HepG2 (cell line): ENCODE results near the gene CLDN3. TPM values are rescaled to one million over a fixed set of nuclear protein-coding genes. Genes with fewer than 3 reads are reported as not detected.
A peak's percentile ranks its signal among the peaks of the same experiment; 100 is the strongest.

Source experiments
- CBX1 ChIP-seq: IDR thresholded peaks from one replicate; pipeline ENCODE4 v1.6.1; 2016; ENCODE audit warnings: antibody characterized with exemption, low read depth
- CBX2 ChIP-seq, 2 experiments: fragments of 200-600 bp in 1 of 2; sonication (generic); formaldehyde crosslinking in 1 of 2; IDR thresholded peaks; 2 replicates each; pipeline versions ENCODE4 v1.7.0 to v1.8.1; 2018 to 2022; ENCODE audit warnings: low read depth in 2 of 2, low read length in 1 of 2, mild to moderate bottlenecking in 1 of 2, missing genetic modification reagents in 1 of 2
- CERS6 ChIP-seq: sonication (generic); formaldehyde crosslinking; IDR thresholded peaks from 2 replicates; pipeline ENCODE4 v1.5.0; 2020; ENCODE audit warnings: missing genetic modification reagents
- FUBP1 ChIP-seq: sonication (generic); formaldehyde crosslinking; IDR thresholded peaks from 2 replicates; pipeline ENCODE4 v1.5.1; 2020; ENCODE audit warnings: missing genetic modification reagents, mild to moderate bottlenecking, borderline replicate concordance
- HMGXB3 ChIP-seq: sonication (generic); formaldehyde crosslinking; IDR thresholded peaks from 2 replicates; pipeline ENCODE4 v1.4.0; 2020; ENCODE audit warnings: missing genetic modification reagents, borderline replicate concordance
- KLF12 ChIP-seq: sonication (generic); formaldehyde crosslinking; IDR thresholded peaks from 2 replicates; pipeline ENCODE4 v1.4.0; 2020; ENCODE audit warnings: missing genetic modification reagents, borderline replicate concordance
- NPAS2 ChIP-seq: sonication (generic); formaldehyde crosslinking; IDR thresholded peaks from 2 replicates; pipeline ENCODE4 v1.8.0; 2022; ENCODE audit warnings: mild to moderate bottlenecking, missing genetic modification reagents, borderline replicate concordance
- SNRNP70 ChIP-seq: fragments of 200-400 bp; formaldehyde crosslinking; IDR thresholded peaks from 2 replicates; pipeline ENCODE4 v1.6.1; 2017; ENCODE audit warnings: mild to moderate bottlenecking, low read depth, low read length, moderate library complexity
- YEATS4 ChIP-seq: sonication (generic); formaldehyde crosslinking; IDR thresholded peaks from 2 replicates; pipeline ENCODE4 v1.4.0; 2020; ENCODE audit warnings: missing genetic modification reagents, borderline replicate concordance
- ZMYM3 ChIP-seq: sonication (generic); formaldehyde crosslinking; IDR thresholded peaks from 2 replicates; pipeline ENCODE4 v1.5.1; 2020; ENCODE audit warnings: mild to moderate bottlenecking, missing genetic modification reagents
- ZNF331 ChIP-seq: sonication (generic); formaldehyde crosslinking; IDR thresholded peaks from 2 replicates; pipeline ENCODE4 v1.4.0; 2020; ENCODE audit warnings: missing genetic modification reagents
- ZNF513 ChIP-seq: sonication (generic); formaldehyde crosslinking; conservative IDR thresholded peaks from 2 replicates; pipeline ENCODE4 v1.5.0; 2020; ENCODE audit warnings: missing genetic modification reagents
- ZNF564 ChIP-seq: sonication (generic); formaldehyde crosslinking; IDR thresholded peaks from 2 replicates; pipeline ENCODE4 v1.8.1; 2023; ENCODE audit warnings: mild to moderate bottlenecking, missing genetic modification reagents
- ZNF672 ChIP-seq: sonication (generic); formaldehyde crosslinking; IDR thresholded peaks from 2 replicates; pipeline ENCODE4 v1.8.1; 2022; ENCODE audit warnings: missing genetic modification reagents
- ZNF720 ChIP-seq: sonication (generic); formaldehyde crosslinking; IDR thresholded peaks from 2 replicates; pipeline ENCODE4 v1.4.0; 2020; ENCODE audit warnings: missing genetic modification reagents
- ZNF83 ChIP-seq: sonication (generic); formaldehyde crosslinking; IDR thresholded peaks from 2 replicates; pipeline ENCODE4 v1.4.0; 2020; ENCODE audit warnings: missing genetic modification reagents, mild to moderate bottlenecking, borderline replicate concordance
- ZSCAN5A ChIP-seq: sonication (generic); formaldehyde crosslinking; IDR thresholded peaks from 2 replicates; pipeline ENCODE4 v1.8.0; 2022; ENCODE audit warnings: mild to moderate bottlenecking, missing genetic modification reagents, borderline replicate concordance
- polyA plus RNA-seq, 8 experiments: library from polyadenylated mRNA; depleted of rRNA in 3 of 8; stranded (reverse) in 7 of 8; unstranded in 1 of 8; fragments of >200 nt; fragmentation: Illumina TruSeq in 4 of 8; extraction: Trizol in 4 of 8; gene quantifications; 2 replicates each; pipeline versions ENCODE4 v1.2.1 to v1.2.3, GENCODE V29; 2011 to 2016; ENCODE audit warnings: low read depth in 4 of 8, missing spikeins in 1 of 8, mixed read lengths in 1 of 8; ENCODE audit not compliant: insufficient read depth in 1 of 8
- total RNA-seq, 5 experiments: library from RNA; depleted of rRNA; stranded (reverse); fragments of >200 nt; fragmentation: Illumina TruSeq; extraction: Trizol; gene quantifications; 2 replicates each; pipeline ENCODE4 v1.2.3, GENCODE V29; 2016; ENCODE audit warnings: low read depth in 1 of 5

CLDN3 gene
- total and polyA plus RNA-seq, 2 of the 13 experiments (the other 11 are each of a cell fraction or from before 2014, with no cell fraction given): 0.31 to 0.51 TPM

- TF ChIP-seq ZNF720 (CRISPR knock-in tag) (no peak), ZNF513 (CRISPR knock-in tag) (no peak), ZNF83 (CRISPR knock-in tag) (no peak), SNRNP70 (no peak), ZNF672 (CRISPR knock-in tag) (no peak), ZNF331 (peak; percentile 83; the same call in 1 of the 2 replicates), ZNF564 (CRISPR knock-in tag) (no peak), ZMYM3 (CRISPR knock-in tag) (peak; percentile 82), CBX2 (IDR thresholded peaks at IDR 0.05; ENCODE audit: low read depth, low read length) (no peak), CBX2 (CRISPR knock-in tag; IDR thresholded peaks at IDR 0.05; ENCODE audit: low read depth) (no peak), NPAS2 (no peak), ZSCAN5A (CRISPR knock-in tag) (no peak), CBX1 (peak; percentile 35), KLF12 (CRISPR knock-in tag) (no peak), HMGXB3 (CRISPR knock-in tag) (peak; percentile 56; the same call in 1 of the 2 replicates), FUBP1 (CRISPR knock-in tag) (no peak), CERS6 (CRISPR knock-in tag) (no peak), YEATS4 (CRISPR knock-in tag) (no peak)
Observed at GRCh38 chr7:73734619-73735527, 35.2 kb downstream of the CLDN3 start (continued).
